Duodenal mucosa (tissue), 2 donors: ENCODE data around the gene ZC3H6.

Experiments used
- H3K27ac ChIP-seq: one replicate; pipeline ENCODE4 v1.7.0; 2013; ENCODE audit warnings: low read depth, low read length
- H3K27me3 ChIP-seq, 2 donors: one replicate each; pipeline ENCODE4 v1.7.0; 2013; ENCODE audit warnings: low read length in 2 of 2, control low read depth in 1 of 2; ENCODE audit not compliant: insufficient read depth in 2 of 2, control insufficient read depth in 1 of 2
- H3K36me3 ChIP-seq, 2 donors: one replicate each; pipeline ENCODE4 v1.7.0; 2013; ENCODE audit warnings: low read length in 2 of 2, control low read depth in 1 of 2; ENCODE audit not compliant: insufficient read depth in 2 of 2, control insufficient read depth in 1 of 2
- H3K4me1 ChIP-seq, 2 donors: one replicate each; pipeline ENCODE4 v1.7.0; 2013; ENCODE audit warnings: low read length in 2 of 2, control low read depth in 1 of 2; ENCODE audit not compliant: insufficient read depth in 2 of 2, control insufficient read depth in 1 of 2
- H3K4me3 ChIP-seq, 2 donors: one replicate each; pipeline ENCODE4 v1.7.0; 2013; ENCODE audit warnings: low read length in 2 of 2, low read depth in 1 of 2
- H3K9ac ChIP-seq, 2 donors: one replicate each; pipeline ENCODE4 v1.7.0; 2013; ENCODE audit warnings: low read length in 2 of 2, low read depth in 1 of 2
- H3K9me3 ChIP-seq, 2 donors: one replicate each; pipeline ENCODE4 v1.7.0; 2013; ENCODE audit warnings: low read length in 2 of 2, control low read depth in 1 of 2; ENCODE audit not compliant: control insufficient read depth in 1 of 2

Gene ZC3H6

DNA sequence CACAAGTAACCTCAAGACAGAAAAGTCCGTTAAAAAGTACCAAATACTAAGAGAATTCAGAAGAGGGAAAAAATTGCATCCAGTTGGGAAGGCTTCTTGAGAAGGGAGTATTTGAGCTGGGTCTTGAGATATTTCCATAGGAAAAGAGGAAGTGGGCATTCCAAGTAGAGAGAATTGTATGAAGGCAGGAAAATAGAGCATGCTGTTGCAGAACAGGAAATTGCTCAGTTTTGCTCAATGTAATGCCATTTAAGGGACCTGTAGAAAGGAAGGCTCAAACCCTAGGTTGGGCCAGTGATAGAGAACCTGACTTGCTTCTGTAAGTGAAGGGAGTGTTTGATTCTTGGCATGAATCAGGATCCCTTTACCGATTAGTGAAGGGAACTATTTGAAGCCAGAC, 19.5 kb upstream of the ZC3H6 start:
- no peak overlapping the region for H3K4me3 ChIP-seq
- no peaks in the 10 kb centered on the region for H3K27me3 ChIP-seq
- no peaks in the 10 kb centered on the region for H3K9me3 ChIP-seq
- no peak overlapping the region for H3K9ac ChIP-seq
- H3K4me1 ChIP-seq, result peaks cover 7 to 9% of the 10 kb centered on the region in 2 donors
- H3K36me3 ChIP-seq, result no peaks in the 10 kb centered on the region
- H3K27ac ChIP-seq, result no peak overlapping the region

DNA sequence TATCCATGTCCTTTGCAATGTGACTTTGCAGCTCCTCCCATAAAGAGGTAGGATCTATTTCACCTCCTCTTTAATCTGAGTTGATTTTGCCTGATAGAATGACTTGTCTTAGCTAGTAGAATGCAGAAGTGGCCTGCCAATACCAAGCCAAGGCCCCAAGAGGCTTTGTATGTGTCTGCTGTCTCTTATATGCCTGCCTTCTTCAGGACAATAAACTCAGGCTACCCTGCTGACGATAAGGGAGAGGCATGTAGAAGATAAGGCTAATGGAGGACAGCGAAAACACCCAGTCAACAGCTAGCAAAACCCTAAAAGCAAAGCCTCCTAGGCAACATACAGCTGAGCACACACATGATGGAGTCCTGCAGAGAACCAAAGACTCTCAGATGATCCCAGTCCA, 18.7 kb upstream of the ZC3H6 start:
- Histone ChIP-seq H3K4me3 (no peak overlapping the region), H3K9ac (no peak overlapping the region), H3K36me3 (no peaks in the 10 kb centered on the region), H3K27me3 (no peaks in the 10 kb centered on the region), H3K27ac (no peak overlapping the region), H3K9me3 (no peaks in the 10 kb centered on the region), H3K4me1 (peaks cover 7 to 9% of the 10 kb centered on the region in 2 donors)

DNA sequence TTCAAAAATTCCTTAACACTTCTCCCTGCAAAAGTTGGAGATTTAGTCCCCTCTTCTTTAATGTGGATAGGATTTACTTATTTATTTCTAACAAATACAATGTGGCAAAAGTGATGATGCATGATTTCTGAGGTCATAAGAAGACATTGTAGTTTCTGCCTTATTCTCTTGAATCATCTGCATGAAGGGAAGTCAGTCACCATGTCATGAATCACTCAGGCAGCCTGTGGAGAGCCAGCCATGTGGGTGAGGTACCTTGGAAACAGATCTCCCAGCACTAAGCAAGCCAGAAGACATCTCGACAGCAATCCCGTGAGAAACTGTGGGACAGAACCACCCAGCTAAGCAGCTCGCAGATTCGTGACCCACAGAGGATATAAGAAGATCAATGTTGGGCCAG, 17.8 kb upstream of the ZC3H6 start:
- H3K4me3 ChIP-seq, result no peak overlapping the region
- no peak overlapping the region for H3K27ac ChIP-seq
- H3K36me3 ChIP-seq, result no peaks in the 10 kb centered on the region
- no peak overlapping the region for H3K9ac ChIP-seq
- no peaks in the 10 kb centered on the region for H3K9me3 ChIP-seq
- H3K27me3 ChIP-seq, result no peaks in the 10 kb centered on the region
- H3K4me1 ChIP-seq, result peaks cover 7 to 9% of the 10 kb centered on the region in 2 donors

DNA sequence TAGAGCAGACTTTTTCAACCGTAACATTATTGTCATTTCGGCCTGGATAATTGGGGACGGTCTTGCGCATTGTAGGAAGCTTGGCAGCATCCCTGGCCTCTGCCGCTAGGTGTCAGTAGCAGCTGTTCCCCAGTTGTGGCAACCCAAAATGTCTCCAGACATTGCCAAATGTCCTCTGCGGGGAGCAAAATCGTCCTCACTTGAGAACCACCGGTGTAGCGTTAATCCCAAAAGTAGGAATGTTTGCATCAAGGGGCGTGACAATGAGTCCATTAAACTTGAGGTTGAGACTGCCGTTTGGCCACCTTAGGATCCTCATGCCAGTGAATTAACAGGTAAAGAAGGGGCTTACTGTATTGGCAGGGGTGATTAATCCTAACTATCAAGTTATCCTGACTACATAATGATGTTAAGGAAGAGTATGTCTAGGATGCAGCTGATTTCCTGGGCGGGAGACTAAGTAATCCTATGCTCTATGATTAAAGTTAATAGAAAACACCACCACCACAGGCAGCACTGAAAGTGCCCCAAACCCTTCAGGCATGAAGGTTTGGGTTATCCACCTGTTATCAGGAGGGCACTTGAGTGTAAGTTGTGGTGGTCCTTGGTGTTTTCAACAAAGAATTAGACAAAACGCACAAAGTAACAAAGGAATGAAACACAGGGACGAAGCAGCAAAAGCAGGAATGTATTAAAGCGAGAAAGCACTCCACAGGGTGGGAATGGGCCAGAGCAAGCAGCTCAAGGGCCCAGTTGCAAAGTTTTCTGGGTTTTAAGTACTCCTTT, 15.7 kb upstream of the ZC3H6 start:
- Histone ChIP-seq H3K36me3 (no peaks in the 10 kb centered on the region), H3K27ac (no peak overlapping the region), H3K9ac (peak overlapping the region in 1 of 2 donors; percentile 8)

DNA sequence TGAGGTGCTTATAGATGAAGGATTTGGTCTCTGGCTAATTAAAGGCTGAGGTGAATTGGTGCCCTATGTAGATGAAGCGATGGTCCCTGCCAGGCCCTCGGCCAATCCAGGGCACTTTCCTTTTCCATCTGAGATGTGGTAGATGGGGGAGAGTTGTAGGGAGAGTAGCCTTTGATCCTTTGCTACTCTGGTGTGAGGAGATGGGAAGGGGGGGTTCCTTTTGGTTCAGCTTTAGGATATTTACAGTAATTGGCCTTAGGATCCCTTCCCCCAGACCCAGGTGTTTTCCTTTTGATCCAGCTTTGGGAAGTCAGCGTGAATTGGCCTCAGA, 15.1 kb upstream of the ZC3H6 start:
- Histone ChIP-seq H3K9ac (no peak overlapping the region), H3K27me3 (no peaks in the 10 kb centered on the region), H3K4me3 (no peak overlapping the region), H3K27ac (no peak overlapping the region), H3K36me3 (no peaks in the 10 kb centered on the region), H3K9me3 (no peaks in the 10 kb centered on the region), H3K4me1 (peaks cover 0 to 3% of the 10 kb centered on the region in 2 donors)

More for the DNA sequence above, 15.7 kb upstream of the ZC3H6 start:
- peaks cover 0 to 3% of the 10 kb centered on the region in 2 donors for H3K4me1 ChIP-seq
- H3K9me3 ChIP-seq, result no peaks in the 10 kb centered on the region
- peak overlapping the region; percentile 5 to 44 for H3K4me3 ChIP-seq
- no peaks in the 10 kb centered on the region for H3K27me3 ChIP-seq

DNA sequence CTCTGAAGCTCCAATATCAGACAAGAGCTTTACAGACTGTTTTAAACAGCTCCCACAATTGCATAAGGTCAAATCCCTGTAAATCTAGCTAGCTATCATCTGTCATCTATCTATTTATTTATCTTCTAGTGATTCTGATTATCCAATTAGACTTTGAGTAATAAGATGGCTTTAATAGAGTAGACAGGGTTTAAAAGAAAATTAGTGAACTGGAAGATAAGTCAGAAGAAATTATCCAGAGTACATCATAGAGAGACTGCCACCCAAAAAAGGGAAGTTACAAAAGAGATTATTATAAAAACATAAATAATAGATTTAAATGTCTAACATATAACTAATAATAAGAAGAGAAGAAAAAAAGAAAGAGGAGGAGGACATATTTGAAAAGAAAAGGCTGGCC, 12.5 kb upstream of the ZC3H6 start:
- Histone ChIP-seq H3K4me3 (no peak overlapping the region), H3K9ac (no peak overlapping the region), H3K4me1 (no peaks in the 10 kb centered on the region), H3K27ac (no peak overlapping the region), H3K27me3 (no peaks in the 10 kb centered on the region), H3K36me3 (no peaks in the 10 kb centered on the region), H3K9me3 (no peaks in the 10 kb centered on the region)

DNA sequence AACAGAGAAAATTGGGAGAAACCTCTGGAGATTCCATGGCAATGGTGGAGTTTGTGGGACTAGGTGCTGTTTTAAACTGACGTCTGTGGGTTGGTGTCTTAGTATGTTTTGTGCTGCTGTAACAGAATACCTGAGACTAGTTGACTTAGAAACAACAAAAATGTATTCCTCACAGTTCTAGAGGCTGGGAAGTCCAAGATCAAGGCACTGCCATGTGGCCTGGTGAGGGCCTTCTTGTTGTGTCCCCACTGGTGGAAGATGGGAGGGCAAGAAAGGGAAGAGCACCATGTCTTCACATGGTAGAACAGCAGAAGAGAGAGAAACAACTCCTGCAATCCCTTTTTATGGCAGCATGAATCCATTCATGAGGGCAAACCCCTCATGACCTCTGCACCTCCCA, 6.8 kb upstream of the ZC3H6 start:
- Histone ChIP-seq H3K27ac (no peak overlapping the region), H3K9ac (no peak overlapping the region), H3K4me3 (no peak overlapping the region), H3K36me3 (no peaks in the 10 kb centered on the region), H3K27me3 (no peaks in the 10 kb centered on the region), H3K4me1 (no peaks in the 10 kb centered on the region), H3K9me3 (no peaks in the 10 kb centered on the region)

DNA sequence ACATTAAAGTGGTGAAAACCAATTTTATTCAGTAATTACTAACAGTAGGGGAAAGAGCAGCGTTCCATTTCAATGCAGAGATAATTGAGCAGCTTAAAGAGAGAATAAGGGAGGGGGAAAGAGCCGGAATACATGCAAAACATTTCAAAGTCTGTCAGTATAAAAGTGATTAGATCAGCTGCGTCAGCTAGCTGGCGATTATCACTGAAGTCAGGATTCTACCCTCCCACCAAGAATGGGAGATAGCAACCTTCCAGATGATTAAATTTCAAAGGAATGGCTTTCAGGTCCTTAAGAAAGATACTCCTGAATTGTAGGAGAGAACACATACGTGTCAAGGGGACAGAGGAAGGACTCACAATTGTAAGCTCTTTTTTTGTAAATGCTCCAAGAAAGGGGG, 2.7 kb upstream of the ZC3H6 start:
- no peaks in the 10 kb centered on the region for H3K36me3 ChIP-seq
- H3K4me3 ChIP-seq, result no peak overlapping the region
- H3K9me3 ChIP-seq, result no peaks in the 10 kb centered on the region
- no peak overlapping the region for H3K9ac ChIP-seq
- H3K27me3 ChIP-seq, result no peaks in the 10 kb centered on the region
- peaks cover 7 to 8% of the 10 kb centered on the region in 2 donors for H3K4me1 ChIP-seq
- H3K27ac ChIP-seq, result no peak overlapping the region

DNA sequence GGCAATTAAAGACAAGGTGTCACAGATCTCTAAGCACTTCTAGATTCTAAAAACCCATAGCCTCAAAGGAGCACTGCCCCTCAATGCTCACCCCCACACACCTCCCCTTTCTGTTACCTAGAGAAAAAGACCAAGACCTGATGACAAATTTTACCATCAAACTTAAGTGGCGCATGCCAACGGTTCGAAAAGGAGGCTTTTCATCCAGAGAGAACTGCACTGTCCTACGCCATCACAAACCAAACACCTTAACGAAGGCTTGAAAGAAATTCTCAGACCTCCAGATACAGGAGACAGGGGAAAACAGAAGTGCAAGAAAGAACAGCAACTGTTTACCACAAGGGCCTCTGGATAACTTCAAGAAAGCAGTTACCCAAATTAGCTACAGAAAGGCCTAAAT, 2.0 kb upstream of the ZC3H6 start:
- peaks cover 7 to 8% of the 10 kb centered on the region in 2 donors for H3K4me1 ChIP-seq
- no peak overlapping the region for H3K4me3 ChIP-seq
- no peaks in the 10 kb centered on the region for H3K9me3 ChIP-seq
- H3K27ac ChIP-seq, result no peak overlapping the region
- no peaks in the 10 kb centered on the region for H3K36me3 ChIP-seq
- no peaks in the 10 kb centered on the region for H3K27me3 ChIP-seq
- H3K9ac ChIP-seq, result no peak overlapping the region

DNA sequence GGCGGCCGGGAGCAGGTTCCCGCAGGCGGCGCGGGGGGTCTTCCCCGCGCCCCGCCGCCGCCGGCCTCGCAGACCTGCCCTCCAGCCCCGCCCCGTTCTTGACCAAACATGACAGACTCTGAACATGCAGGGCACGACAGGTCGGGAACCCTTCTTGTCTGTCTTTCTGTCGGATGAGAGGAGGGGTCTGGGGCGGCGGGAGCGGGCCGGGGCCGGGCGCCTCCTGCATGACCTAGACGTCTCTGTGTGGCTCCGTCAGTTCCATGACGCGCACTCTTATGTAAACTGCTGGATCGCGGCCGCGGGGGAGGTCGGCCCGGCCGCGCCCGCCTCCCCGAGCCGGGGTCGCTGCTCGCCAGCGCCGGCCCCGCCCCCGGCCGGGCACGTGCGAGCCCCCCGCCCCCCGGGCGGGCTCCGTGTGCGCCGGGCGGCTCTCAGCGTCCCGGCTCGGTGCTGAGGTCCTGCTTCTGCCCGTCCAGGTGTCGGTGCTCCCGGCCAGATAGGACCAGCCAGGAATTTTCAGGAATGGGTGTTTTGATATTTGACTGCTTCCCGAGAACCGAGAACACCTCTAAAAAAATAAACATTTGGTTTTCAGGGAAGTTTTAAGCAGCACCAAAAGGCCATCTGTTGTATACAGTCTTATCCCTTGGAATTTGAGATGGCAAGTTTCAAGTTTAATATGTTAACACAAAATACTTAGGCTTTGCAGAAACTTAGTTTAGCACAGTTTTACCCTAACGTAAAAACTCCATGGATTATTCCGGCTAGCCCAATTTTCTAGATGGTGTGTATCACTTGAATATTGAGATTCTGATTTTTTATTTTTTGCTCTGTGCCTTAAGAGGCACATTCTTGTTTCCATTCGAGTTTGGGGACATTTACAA, 733 bp downstream of the ZC3H6 start:
- H3K9me3 ChIP-seq, result no peaks in the 10 kb centered on the region
- no peaks in the 10 kb centered on the region for H3K27me3 ChIP-seq
- peak overlapping the region; percentile 100 for H3K27ac ChIP-seq

More for the DNA sequence above, 733 bp downstream of the ZC3H6 start:
- Histone ChIP-seq H3K36me3 (no peaks in the 10 kb centered on the region), H3K4me3 (peak overlapping the region; percentile 78 to 95), H3K9ac (peak overlapping the region; percentile 99 to 100), H3K4me1 (peaks cover 7 to 8% of the 10 kb centered on the region in 2 donors)
